CD4-positive, alpha-beta T cell (primary cell): ENCODE results near the gene SLC16A6. TPM values are rescaled to one million over a fixed set of nuclear protein-coding genes. Genes with fewer than 3 reads are reported as not detected.
A peak's percentile ranks its signal among the peaks of the same experiment; 100 is the strongest.
"Not testable (repeated sequence)": the region's sequence is repeated elsewhere in the genome, so short reads cannot be mapped to it uniquely, and the experiment has no call there.

ENCODE experiments used
- ATAC-seq: fragments of 200-7000 bp; cut with Tn5 transposase; one replicate; pipeline ENCODE4 v1.10.0; 2022; ENCODE audit warnings: mild to moderate bottlenecking; ENCODE audit not compliant: poor library complexity
- CTCF ChIA-PET: fragments of 350-600 bp; sonication (Branson Sonifier 250); formaldehyde crosslinking; loops from one replicate; lab custom pipeline; 2021; ENCODE audit warnings: antibody characterized with exemption, inconsistent platforms; lab: Charles Lee
- POLR2A ChIA-PET: fragments of 350-600 bp; sonication (Branson Sonifier 250); formaldehyde crosslinking; loops from one replicate; lab custom pipeline; 2021; ENCODE audit warnings: antibody characterized with exemption, inconsistent platforms; lab: Charles Lee
- DNase-seq, 14 experiments: peaks; one replicate each; pipeline ENCODE4 v3.0.0-alpha.2; 2013 to 2020; ENCODE audit warnings: mixed read lengths in 2 of 14
- H3K27ac ChIP-seq, 2 donors: one replicate each; pipeline versions ENCODE4 v1.5.1 to v1.7.0; 2013; ENCODE audit warnings: low read length in 2 of 2, low read depth in 1 of 2, mild to moderate bottlenecking in 1 of 2
- H3K27me3 ChIP-seq, 2 experiments: 1 replicate in 1 of 2; 2 replicates in 1 of 2; pipeline versions ENCODE4 v1.6.1 to v1.7.0; 2013; ENCODE audit warnings: low read length in 2 of 2, control low read depth in 1 of 2, mild to moderate bottlenecking in 1 of 2, moderate library complexity in 1 of 2; ENCODE audit not compliant: insufficient read depth in 2 of 2, control insufficient read depth in 1 of 2
- H3K36me3 ChIP-seq: one replicate; pipeline ENCODE4 v1.6.1; 2013; ENCODE audit warnings: low read length, control low read depth; ENCODE audit not compliant: insufficient read depth
- H3K4me1 ChIP-seq: one replicate; pipeline ENCODE4 v1.6.1; 2013; ENCODE audit warnings: low read length, control low read depth; ENCODE audit not compliant: insufficient read depth
- H3K4me3 ChIP-seq: one replicate; pipeline ENCODE4 v1.5.1; 2013; ENCODE audit warnings: mild to moderate bottlenecking, low read length, moderate library complexity
- H3K9me3 ChIP-seq, 2 experiments: 1 replicate in 1 of 2; 2 replicates in 1 of 2; pipeline versions ENCODE4 v1.6.1 to v1.7.0; 2013; ENCODE audit warnings: low read length in 2 of 2, mild to moderate bottlenecking in 2 of 2, control low read depth in 1 of 2, moderate library complexity in 1 of 2; ENCODE audit not compliant: control insufficient read depth in 1 of 2, insufficient read depth in 1 of 2
- H3K27ac Mint-ChIP-seq: one replicate; pipeline ENCODE4 v1.8.0; 2020; ENCODE audit warnings: mixed read lengths
- H3K27me3 Mint-ChIP-seq: one replicate; pipeline ENCODE4 v1.8.0; 2021; ENCODE audit warnings: mixed read lengths
- H3K36me3 Mint-ChIP-seq: one replicate; pipeline ENCODE4 v1.8.0; 2021; ENCODE audit warnings: low read depth, mixed read lengths
- H3K4me1 Mint-ChIP-seq: one replicate; pipeline ENCODE4 v1.8.0; 2021; ENCODE audit warnings: low read depth, mixed read lengths
- H3K4me3 Mint-ChIP-seq: one replicate; pipeline ENCODE4 v1.8.0; 2020; ENCODE audit warnings: mild to moderate bottlenecking, mixed read lengths
- H3K9me3 Mint-ChIP-seq: one replicate; pipeline ENCODE4 v1.8.0; 2020; ENCODE audit warnings: mixed read lengths
- CTCF ChIP-seq: fragments of 200-600 bp; IDR thresholded peaks from one replicate; pipeline ENCODE4 v1.8.0; 2022; ENCODE audit warnings: antibody characterized with exemption, mild to moderate bottlenecking
- intact Hi-C, 2 experiments: fragments of 100-400 bp; cut with DNase I in 1 of 2; cut with micrococcal nuclease in 1 of 2; formaldehyde crosslinking; loops; one replicate each; pipeline versions ENCODE4 v1.15.1 to v1.9.0; 2023 to 2025; cut with DNase I, micrococcal nuclease
- total RNA-seq, 174 experiments: library from RNA in 2 of 174; stranded (reverse) in 2 of 174; gene quantifications; one replicate each; pipeline ENCODE4 v1.2.3 and lab custom pipeline; 2021 to 2026

SLC16A6 gene
- total RNA-seq, 2 experiments from 2014 or later: 7.7 to 9.5 TPM

- POLR2A ChIA-PET: interaction anchor here (0.8 to 2.1 kb wide), 7 partner anchors 9 to 181 kb away, joined by 3 to 27 read pairs (median 5); partner anchors contain the start of genes AMZ2, ARSG and SLC16A6
- Mint-ChIP-seq H3K27ac (peak overlapping the region; percentile 96), H3K36me3 (peaks cover 35% of the 10 kb centered on the region), H3K4me3 (peak overlapping the region; percentile 52), H3K27me3 (no peaks in the 10 kb centered on the region), H3K9me3 (no peaks in the 10 kb centered on the region), H3K4me1 (peaks cover 86% of the 10 kb centered on the region)
- intact Hi-C loops: no loop called here
- Histone ChIP-seq H3K9me3 (no peaks in the 10 kb centered on the region), H3K4me3 (no peak overlapping the region), H3K27ac (peak overlapping the region; percentile 84 to 89), H3K27me3 (no peaks in the 10 kb centered on the region), H3K36me3 (peaks cover 9% of the 10 kb centered on the region), H3K4me1 (peaks cover 60% of the 10 kb centered on the region)
- no peak for TF ChIP-seq CTCF
- ATAC-seq: no peak
- DNase-seq: peak in 2 of 14 experiments; percentile 41 to 45
- CTCF ChIA-PET: interaction anchor here (0.9 to 2.2 kb wide), 2 partner anchors 52 to 178 kb away, joined by 3 to 10 read pairs; no protein-coding TSS in a partner anchor
These were observed 33.0 kb downstream of the SLC16A6 start for GRCh38 chr17:68257934-68258333.

GRCh38 chr17:68256701-68257100, 34.2 kb downstream of the SLC16A6 start:
- H3K9me3 Mint-ChIP-seq, ATAC-seq, H3K9me3 ChIP-seq, H3K27me3 ChIP-seq, intact Hi-C loops, H3K27me3 Mint-ChIP-seq, H3K36me3 ChIP-seq, DNase-seq, H3K4me3 ChIP-seq: not testable (repeated sequence)
- H3K27ac ChIP-seq: peak overlapping the region; percentile 32 to 84
- Mint-ChIP-seq H3K27ac (peak overlapping the region; percentile 96), H3K36me3 (peaks cover 43% of the 10 kb centered on the region), H3K4me1 (peaks cover 88% of the 10 kb centered on the region), H3K4me3 (peak overlapping the region; percentile 35)
- H3K4me1 ChIP-seq: peaks cover 61% of the 10 kb centered on the region
- ChIA-PET POLR2A (interaction anchor here (1.0 to 1.5 kb wide), 3 partner anchors 8 to 182 kb away, joined by 3 to 10 read pairs (median 3); partner anchors contain the start of genes AMZ2 and ARSG), CTCF (interaction anchor here (0.7 kb wide), 1 partner anchor 56 kb away, joined by 3 read pairs; no protein-coding TSS in a partner anchor)

GRCh38 chr17:68255731-68256538, 35.0 kb downstream of the SLC16A6 start:
- Mint-ChIP-seq H3K4me3 (peak overlapping the region; percentile 21), H3K36me3 (peaks cover 50% of the 10 kb centered on the region), H3K27me3 (no peaks in the 10 kb centered on the region), H3K27ac (peak overlapping the region; percentile 96), H3K4me1 (peaks cover 88% of the 10 kb centered on the region), H3K9me3 (no peaks in the 10 kb centered on the region)
- Histone ChIP-seq H3K27me3 (no peaks in the 10 kb centered on the region), H3K4me3 (no peak overlapping the region), H3K4me1 (peaks cover 61% of the 10 kb centered on the region), H3K36me3 (peaks cover 15% of the 10 kb centered on the region), H3K27ac (peak overlapping the region; percentile 1 to 84), H3K9me3 (no peaks in the 10 kb centered on the region)
- TF ChIP-seq CTCF: no peak
- CTCF ChIA-PET: interaction anchor here (0.6 to 1.0 kb wide), 2 partner anchors 55 to 178 kb away, joined by 3 read pairs; no protein-coding TSS in a partner anchor
- intact Hi-C loops: no loop called here
- ATAC-seq (peak; percentile 36), DNase-seq (peak in 3 of 14 experiments; percentile 54 to 81 (median 68))
- POLR2A ChIA-PET: interaction anchor here (0.6 to 1.1 kb wide), 7 partner anchors 9 to 213 kb away, joined by 3 to 10 read pairs (median 3); partner anchors contain the start of genes AMZ2, ARSG, SLC16A6 and WIPI1
